HG03097 (cell line): ENCODE measurements around the gene SNAPC4.
"Not testable (repeated sequence)": the region's sequence is repeated elsewhere in the genome, so short reads cannot be mapped to it uniquely, and the experiment has no call there.

Experiments
- ATAC-seq: cut with Tn5 transposase; IDR thresholded peaks from one replicate; pipeline ENCODE4 v1.9.1; 2021; ENCODE audit not compliant: unreplicated experiment, low FRiP score

The SNAPC4 gene

DNA sequence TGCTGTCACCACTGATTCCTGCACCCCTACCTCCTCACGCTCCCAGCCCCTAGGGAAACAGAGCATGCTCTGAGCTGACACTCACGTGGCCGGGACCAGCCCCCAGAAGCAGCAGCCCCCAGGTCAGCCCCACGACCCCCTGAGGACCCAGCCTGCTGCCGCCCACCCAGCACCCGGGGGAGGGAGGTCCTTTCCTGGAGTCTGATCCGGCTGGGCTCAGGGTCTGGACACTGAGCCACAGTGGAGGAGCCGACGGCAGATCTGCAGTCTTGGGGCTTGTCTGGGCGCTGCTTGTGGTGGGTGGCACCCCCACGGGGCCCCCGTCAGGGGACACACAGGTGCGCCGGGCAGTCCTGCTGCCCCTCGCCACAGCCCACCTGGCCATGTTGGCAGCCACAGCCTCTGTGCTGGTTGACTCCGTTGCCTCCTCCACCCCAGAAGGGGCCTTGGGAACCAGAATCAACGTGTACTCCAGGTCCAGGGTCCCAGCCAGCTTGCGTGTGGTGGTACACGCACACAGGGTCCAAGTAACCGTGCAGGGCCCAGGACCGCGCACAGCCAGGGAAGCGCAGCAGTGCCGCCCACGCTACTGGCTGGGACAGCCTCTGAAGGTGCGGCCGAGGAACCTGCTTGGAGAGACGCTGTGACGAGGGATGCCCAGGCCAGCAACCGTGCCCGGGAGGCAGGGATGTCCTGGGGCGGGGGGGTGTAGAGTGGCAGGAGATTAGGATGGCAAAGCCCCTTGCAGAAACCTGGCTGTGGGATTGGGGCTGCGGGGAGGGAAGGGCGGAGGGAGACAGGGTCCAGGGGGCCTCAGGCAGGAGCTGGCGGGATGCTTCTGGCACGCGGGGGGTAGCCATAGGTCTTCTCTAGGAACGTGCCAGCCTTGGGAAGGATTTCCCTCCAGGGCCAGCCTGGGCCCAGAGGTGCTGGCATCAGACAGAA, 39.9 kb downstream of the SNAPC4 start:
- ATAC-seq = no peak

DNA sequence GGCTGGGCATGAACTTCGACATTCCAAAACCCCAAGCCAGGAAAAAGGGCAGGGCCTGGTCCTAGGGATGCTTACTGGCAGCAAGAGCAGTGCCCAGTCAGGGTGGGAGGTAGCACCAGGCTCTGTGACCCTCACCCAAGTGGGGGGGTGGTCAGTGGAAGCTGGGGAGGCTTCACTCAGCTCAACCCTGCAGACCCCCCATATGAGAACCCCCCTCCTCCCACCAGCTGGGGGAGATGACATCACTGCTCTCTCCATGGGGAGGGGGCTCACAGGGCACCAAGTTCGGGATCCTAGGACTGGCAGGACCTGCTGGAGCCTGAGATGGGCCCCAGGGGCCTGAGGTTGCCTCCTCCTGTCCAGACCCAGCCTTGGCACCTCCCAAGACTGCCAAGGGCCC, 41.1 kb downstream of the SNAPC4 start:
- ATAC-seq = no peak

DNA sequence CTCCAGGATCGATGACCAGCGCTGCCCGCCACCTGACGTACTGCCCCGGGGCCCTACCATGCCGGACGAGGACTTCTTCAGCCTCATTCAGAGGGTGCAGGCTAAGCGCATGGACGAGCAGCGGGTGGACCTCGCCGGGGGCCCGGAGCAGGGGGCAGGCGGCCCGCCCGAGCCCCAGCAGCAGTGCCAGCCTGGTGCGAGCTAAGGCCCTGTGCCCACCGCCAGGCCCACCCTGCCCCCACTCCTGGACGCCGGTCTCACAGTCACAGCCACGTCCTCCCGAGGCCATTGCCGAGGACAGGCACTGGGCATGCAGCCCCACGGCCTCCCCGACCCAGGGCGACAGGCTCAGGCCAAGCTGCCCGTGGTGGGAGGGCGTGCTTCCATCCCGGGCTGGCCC, 42.0 kb downstream of the SNAPC4 start:
- no peak for ATAC-seq

DNA sequence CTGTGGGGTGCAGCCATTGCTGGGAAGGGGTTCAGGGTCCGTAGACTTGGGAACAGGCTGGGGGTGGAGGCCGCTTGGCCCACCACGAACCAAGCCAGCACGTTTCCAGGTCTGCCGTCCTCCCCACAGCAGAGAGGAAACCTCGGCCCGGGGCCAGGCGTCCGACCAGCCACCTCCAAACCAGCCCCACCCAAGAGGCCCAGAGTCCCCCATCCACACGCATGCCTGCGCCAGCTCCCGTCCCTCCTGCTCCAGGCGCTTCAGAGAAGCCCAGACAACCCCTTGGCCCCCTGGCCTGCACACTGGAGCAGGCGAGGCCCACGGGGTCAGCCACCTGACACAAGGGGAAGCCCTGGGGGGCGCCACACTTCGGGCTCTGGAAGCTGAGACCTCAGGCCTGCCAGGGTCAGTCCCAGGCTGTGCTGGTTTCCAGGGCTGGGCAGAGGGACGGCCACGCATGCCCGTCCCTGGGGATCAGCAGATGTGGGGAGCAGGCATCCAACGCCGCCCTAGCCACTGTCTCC, 42.7 kb downstream of the SNAPC4 start:
- ATAC-seq = no peak

DNA sequence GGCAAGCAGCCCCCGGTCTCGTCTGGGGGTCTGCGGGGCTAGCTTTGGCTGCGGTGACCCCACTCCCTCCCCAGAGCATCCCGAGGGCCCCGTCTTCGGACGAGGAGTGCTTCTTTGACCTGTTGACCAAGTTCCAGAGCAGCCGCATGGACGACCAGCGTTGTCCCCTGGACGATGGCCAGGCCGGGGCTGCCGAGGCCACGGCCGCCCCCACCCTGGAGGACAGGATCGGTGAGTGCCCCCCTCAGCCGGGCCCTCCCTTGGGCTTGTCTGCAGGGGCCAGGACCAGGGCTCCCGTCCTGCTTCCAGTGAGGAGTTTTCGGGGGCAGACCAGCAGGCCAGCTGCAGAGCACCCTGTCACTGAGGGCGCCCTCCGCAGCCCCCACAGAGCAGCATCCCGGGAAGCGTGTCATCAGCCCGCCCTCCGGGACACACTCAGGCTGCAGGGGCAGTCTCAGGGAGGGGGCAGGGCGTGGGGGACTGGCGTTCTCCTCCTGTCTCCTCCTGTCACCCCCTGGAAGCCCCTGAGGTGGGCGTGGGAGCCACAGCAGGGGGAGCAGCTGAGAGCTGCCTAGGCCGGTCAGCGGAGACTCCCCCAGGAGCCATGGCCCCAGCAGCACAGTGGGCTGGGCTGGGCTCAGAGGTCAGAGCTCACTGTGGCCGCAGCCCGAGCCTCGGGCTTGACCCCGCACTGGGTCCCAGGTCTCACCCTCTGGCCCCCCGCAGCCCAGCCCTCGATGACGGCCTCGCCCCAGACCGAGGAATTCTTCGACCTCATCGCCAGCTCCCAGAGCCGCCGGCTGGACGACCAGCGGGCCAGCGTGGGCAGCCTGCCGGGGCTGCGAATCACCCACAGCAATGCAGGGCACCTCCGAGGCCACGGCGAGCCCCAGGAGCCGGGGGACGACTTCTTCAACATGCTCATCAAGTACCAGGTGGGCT, 44.1 kb downstream of the SNAPC4 start:
- no peak for ATAC-seq

DNA sequence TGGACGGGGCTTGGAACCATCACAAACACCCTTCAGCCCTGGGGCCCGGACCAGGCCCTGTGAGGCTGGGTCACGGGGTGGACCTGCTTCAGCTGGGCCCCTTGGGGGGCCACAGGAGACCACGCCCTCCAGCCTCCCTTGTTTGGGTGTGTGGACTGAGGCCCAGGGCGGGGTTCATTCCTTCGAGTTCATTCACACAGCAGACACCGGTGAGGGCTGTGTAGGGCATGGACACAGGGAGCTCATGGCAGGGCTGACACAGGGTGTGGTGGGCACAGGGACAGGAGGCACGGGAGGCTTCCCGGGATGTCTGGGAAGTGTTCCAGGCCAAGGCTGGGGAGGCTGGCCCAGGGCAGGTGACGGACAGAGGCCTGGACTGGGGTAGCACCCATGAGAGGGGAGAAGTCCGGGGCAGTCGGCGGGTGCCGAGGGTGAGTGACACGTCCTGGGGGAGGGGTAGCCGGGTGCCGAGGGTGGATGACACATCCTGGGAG, 45.3 kb downstream of the SNAPC4 start:
- no peak for ATAC-seq

DNA sequence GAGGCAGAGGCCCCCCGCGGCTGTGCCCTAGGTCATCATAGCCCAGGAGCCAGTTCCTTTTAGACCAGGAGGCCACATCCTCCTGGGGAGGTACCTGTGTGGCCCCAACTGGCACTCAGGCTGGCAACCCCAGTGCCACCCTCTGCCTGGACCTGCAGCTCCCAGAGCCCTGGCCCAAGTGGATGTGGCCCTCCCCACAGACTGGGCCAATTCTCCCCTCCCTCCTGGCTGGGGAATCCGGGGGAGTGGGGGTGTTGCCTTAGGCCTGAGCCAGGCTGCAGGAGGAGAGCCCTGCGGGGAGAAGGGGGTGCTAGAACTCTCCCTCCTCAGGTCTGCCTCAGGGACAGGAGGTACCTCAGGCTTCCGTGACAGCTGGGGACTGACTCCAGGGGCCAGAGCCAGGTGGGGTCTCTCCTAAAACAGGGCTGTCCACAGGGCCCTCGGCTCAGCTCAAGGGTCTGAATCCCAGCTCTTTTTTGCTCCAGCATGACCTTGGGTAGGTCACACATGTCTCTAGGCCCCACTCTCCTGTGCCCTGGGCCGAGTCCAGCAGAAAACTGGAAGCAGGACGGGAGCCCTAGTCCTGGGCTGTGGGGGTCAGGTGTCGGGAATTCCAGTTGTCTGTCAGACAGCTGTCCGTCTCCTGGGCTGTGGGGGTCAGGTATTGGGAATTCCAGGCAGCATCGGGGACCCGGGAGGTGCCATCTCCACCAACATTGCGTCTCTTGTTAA, 46.0 kb downstream of the SNAPC4 start:
- ATAC-seq = no peak

DNA sequence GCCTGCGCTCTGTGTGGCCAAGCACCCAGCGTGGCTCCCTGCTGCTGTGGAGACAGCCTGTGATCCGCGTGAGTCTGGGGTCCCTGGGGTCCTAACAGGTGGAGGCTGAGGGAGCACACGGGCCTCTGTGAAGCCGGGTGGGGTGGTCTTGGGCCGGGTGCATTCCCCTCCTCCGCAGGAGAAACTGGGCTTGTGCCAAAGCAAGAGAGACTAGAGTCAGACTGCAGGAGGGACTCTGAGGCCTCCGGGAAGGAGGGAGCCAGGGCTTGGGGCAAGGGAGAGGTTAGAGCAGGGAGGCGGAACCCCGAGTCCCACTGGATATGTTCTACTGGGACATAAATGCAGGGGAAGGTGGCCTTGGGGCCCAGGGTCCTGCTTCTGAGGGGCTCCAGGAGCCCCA, 46.9 kb downstream of the SNAPC4 start:
- no peak for ATAC-seq

DNA sequence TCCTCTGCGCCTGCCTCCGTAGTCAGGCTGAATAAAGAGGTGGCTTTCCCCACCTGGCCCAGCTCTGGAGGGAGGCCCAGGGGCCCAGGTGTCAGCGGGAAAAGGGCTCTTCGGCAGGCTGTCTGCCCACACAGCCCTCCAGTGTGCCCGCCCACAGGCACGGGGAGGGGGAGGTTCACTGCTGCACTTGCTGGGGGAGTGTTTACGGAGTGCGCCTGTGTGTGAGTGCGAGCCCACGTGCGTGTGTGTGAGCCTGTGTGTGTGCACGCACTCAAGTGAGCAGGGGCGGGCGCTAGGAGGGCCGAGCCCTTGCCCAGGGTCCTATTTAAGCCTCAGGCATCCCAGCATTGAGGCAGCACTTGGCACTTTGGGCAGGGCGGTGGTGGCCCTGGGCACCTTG, 47.3 kb downstream of the SNAPC4 start:
- no peak for ATAC-seq

DNA sequence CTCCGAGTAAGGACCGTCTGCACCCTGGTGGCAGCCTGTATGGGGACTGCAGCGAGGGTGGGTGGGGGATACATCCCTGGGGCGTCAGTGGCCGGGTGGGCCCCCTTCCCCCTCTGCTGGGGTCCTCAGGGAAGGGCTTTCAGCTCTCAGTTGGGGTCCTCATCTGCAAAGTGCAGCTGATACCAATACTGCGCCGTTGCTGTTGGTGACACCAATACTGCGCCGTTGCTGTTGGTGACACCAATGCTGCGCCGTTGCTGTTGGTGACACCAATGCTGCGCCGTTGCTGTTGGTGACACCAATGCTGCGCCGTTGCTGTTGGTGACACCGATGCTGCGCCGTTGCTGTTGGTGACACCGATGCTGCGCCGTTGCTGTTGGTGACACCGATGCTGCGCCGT, 48.1 kb downstream of the SNAPC4 start:
- ATAC-seq = not testable (repeated sequence)

DNA sequence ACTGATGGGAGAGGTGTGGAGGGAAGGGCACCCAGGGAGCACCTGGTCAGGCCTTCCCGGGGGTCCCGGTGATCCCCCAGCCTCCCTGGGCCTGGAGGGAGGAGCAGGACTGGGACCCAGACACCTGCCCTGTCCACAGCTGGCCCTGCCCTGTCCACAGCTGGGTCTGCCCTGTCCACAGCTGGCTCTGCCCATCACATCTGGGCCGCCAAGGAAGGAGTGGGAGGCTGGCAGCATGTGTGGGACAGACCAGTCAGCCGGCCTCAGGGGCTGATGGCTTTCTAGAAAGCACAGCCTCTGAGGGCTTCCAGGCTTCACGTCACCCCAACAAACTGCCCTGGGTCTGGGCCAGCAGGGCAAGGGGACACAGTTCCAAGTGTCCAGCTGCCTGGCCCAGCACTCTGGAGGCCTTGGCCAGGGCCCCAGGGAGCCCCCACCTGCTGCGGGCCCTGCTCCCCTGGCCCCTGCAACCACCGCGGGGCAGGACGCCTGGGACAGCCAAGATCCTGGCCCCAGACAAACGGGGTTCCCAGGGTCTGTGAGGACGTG, 48.6 kb downstream of the SNAPC4 start:
- ATAC-seq = no peak
